Breast epithelium (tissue), 3 donors: ENCODE measurements around the gene AMN1.

Experiments used
- POLR2AphosphoS5 ChIP-seq, 3 donors: sonication (generic); formaldehyde crosslinking; IDR thresholded peaks; one replicate each; pipeline ENCODE4 v1.6.1; 2017; ENCODE audit warnings: antibody characterized with exemption in 3 of 3
- TF ChIP-seq, protein P1 (sequence below), 3 donors: fragments of 450-650 bp; IDR thresholded peaks; one replicate each; pipeline ENCODE4 v1.5.1; 2016 to 2017; ENCODE audit warnings: antibody characterized with exemption in 3 of 3, mild to moderate bottlenecking in 3 of 3, moderate library complexity in 3 of 3

DNA sequence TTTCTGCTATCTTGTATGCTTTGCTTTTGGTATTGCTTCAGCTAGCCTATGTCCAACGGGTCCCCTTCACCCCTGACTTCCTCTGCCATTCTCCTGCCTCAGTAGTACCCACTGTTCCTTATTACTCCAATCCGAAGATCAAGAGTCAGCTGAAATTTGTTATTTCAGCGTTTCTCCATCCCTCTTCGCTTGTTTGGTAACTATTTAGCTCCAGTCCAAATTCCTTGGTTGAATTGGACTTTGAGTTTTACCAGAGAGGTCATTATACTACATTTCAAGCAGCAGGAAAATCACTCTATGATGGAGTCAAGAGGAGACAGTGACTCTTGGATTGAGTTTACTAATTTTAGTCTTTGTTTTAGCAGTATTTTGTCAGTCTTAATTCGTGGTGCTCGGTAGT lies 64.8 kb downstream of the AMN1 start:
- TF ChIP-seq, protein P1, sequence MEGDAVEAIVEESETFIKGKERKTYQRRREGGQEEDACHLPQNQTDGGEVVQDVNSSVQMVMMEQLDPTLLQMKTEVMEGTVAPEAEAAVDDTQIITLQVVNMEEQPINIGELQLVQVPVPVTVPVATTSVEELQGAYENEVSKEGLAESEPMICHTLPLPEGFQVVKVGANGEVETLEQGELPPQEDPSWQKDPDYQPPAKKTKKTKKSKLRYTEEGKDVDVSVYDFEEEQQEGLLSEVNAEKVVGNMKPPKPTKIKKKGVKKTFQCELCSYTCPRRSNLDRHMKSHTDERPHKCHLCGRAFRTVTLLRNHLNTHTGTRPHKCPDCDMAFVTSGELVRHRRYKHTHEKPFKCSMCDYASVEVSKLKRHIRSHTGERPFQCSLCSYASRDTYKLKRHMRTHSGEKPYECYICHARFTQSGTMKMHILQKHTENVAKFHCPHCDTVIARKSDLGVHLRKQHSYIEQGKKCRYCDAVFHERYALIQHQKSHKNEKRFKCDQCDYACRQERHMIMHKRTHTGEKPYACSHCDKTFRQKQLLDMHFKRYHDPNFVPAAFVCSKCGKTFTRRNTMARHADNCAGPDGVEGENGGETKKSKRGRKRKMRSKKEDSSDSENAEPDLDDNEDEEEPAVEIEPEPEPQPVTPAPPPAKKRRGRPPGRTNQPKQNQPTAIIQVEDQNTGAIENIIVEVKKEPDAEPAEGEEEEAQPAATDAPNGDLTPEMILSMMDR (IDR thresholded peaks at IDR 0.05) = no peak
- TF ChIP-seq POLR2AphosphoS5 (IDR thresholded peaks at IDR 0.05) = no peak
